Inflammatory macrophage (primary cell): ENCODE results near the gene PDIA4.
"Not testable (repeated sequence)": the region's sequence is repeated elsewhere in the genome, so short reads cannot be mapped to it uniquely, and the experiment has no call there.

Source experiments
- DNase-seq, 2 donors: peaks; one replicate each; pipeline ENCODE4 v3.0.0-alpha.2; 2020 to 2022

PDIA4 gene

GRCh38 chr7:149003018-149003417 lies 25.3 kb downstream of the PDIA4 start:
- no peak for DNase-seq

GRCh38 chr7:149002604-149003003 lies 25.7 kb downstream of the PDIA4 start:
- no peak for DNase-seq

GRCh38 chr7:149001427-149002068 lies 26.8 kb downstream of the PDIA4 start:
- no peak for DNase-seq

GRCh38 chr7:149000961-149001360 lies 27.3 kb downstream of the PDIA4 start:
- DNase-seq: no peak

- DNase-seq: no peak
Observed at GRCh38 chr7:148999192-148999591, 29.1 kb downstream of the PDIA4 start.

GRCh38 chr7:148997497-148997896 lies 30.8 kb downstream of the PDIA4 start:
- DNase-seq: no peak

- no peak for DNase-seq
Observed at GRCh38 chr7:148994576-148994975, 33.7 kb downstream of the PDIA4 start.

GRCh38 chr7:148993193-148993592 lies 35.1 kb downstream of the PDIA4 start:
- DNase-seq: no peak

- no peak for DNase-seq
Observed at GRCh38 chr7:148991536-148991935, 36.8 kb downstream of the PDIA4 start.

- DNase-seq: no peak
Observed at GRCh38 chr7:148987751-148988512, 40.4 kb downstream of the PDIA4 start.

- DNase-seq: peak; percentile 92 to 93
Observed at GRCh38 chr7:148987010-148987750, 41.1 kb downstream of the PDIA4 start.

- DNase-seq: no peak
Observed at GRCh38 chr7:148986742-148987009, 41.6 kb downstream of the PDIA4 start.

- DNase-seq: peak; percentile 68
Observed at GRCh38 chr7:148983200-148984146, 44.8 kb downstream of the PDIA4 start.

- peak; percentile 13 to 46 for DNase-seq
Observed at GRCh38 chr7:148982654-148983199, 45.6 kb downstream of the PDIA4 start.

GRCh38 chr7:148979827-148980226 lies 48.5 kb downstream of the PDIA4 start:
- no peak for DNase-seq

- DNase-seq: not testable (repeated sequence)
Observed at GRCh38 chr7:148979072-148979471, 49.2 kb downstream of the PDIA4 start.

- no peak for DNase-seq
Observed at GRCh38 chr7:148978091-148978490, 50.2 kb downstream of the PDIA4 start.

- no peak for DNase-seq
Observed at GRCh38 chr7:148975896-148976295, 52.4 kb downstream of the PDIA4 start.

- no peak for DNase-seq
Observed at GRCh38 chr7:148973256-148973655, 55.0 kb downstream of the PDIA4 start.

- peak; percentile 79 to 90 for DNase-seq
Observed at GRCh38 chr7:148972375-148972774, 55.9 kb downstream of the PDIA4 start.

GRCh38 chr7:148967602-148968001 lies 60.7 kb downstream of the PDIA4 start:
- no peak for DNase-seq

GRCh38 chr7:148967032-148967372 lies 61.3 kb downstream of the PDIA4 start:
- DNase-seq: no peak
